Upper lobe of left lung (tissue), 4 donors: ENCODE measurements around the gene RPS14.
"Not testable (repeated sequence)": the region's sequence is repeated elsewhere in the genome, so short reads cannot be mapped to it uniquely, and the experiment has no call there.

ENCODE experiments used
- CTCF ChIP-seq, 6 experiments: fragments of 450-650 bp in 4 of 6; fragments of 200-600 bp in 2 of 6; sonication (generic) in 2 of 6; IDR thresholded peaks; one replicate each; pipeline ENCODE4 v1.5.1; 2016 to 2019; ENCODE audit warnings: antibody characterized with exemption in 6 of 6
- EP300 ChIP-seq, 4 donors: sonication (generic); formaldehyde crosslinking; IDR thresholded peaks; one replicate each; pipeline ENCODE4 v1.5.1; 2017; ENCODE audit warnings: antibody characterized with exemption in 4 of 4, control low read depth in 2 of 4
- POLR2A ChIP-seq, 4 donors: fragments of 450-650 bp; IDR thresholded peaks; one replicate each; pipeline ENCODE4 v1.5.1; 2016 to 2017; ENCODE audit warnings: antibody characterized with exemption in 4 of 4, mild to moderate bottlenecking in 2 of 4
- POLR2AphosphoS5 ChIP-seq, 2 donors: sonication (generic); formaldehyde crosslinking; IDR thresholded peaks; one replicate each; pipeline ENCODE4 v1.5.1; 2017; ENCODE audit warnings: antibody characterized with exemption in 2 of 2

GRCh38 chr5:150413902-150414790 lies 35.4 kb downstream of the RPS14 start:
- not testable (repeated sequence) for TF ChIP-seq CTCF, POLR2A, POLR2AphosphoS5, EP300 (IDR thresholded peaks at IDR 0.05)
